ENCODE results near the gene LAMB3.

Gene LAMB3

GRCh38 chr1:209580577-209580976, 71.6 kb downstream of the LAMB3 start:
- TF ChIP-seq, protein P1, sequence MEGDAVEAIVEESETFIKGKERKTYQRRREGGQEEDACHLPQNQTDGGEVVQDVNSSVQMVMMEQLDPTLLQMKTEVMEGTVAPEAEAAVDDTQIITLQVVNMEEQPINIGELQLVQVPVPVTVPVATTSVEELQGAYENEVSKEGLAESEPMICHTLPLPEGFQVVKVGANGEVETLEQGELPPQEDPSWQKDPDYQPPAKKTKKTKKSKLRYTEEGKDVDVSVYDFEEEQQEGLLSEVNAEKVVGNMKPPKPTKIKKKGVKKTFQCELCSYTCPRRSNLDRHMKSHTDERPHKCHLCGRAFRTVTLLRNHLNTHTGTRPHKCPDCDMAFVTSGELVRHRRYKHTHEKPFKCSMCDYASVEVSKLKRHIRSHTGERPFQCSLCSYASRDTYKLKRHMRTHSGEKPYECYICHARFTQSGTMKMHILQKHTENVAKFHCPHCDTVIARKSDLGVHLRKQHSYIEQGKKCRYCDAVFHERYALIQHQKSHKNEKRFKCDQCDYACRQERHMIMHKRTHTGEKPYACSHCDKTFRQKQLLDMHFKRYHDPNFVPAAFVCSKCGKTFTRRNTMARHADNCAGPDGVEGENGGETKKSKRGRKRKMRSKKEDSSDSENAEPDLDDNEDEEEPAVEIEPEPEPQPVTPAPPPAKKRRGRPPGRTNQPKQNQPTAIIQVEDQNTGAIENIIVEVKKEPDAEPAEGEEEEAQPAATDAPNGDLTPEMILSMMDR (IDR thresholded peaks at IDR 0.05; ENCODE audit: insufficient read depth, low read depth, low read length, missing control alignments) = no peak
- DNase-seq (ENCODE audit: low read depth) = no peak
- no peak overlapping the region for H3K4me3 ChIP-seq (ENCODE audit: low read length)

- H3K4me3 ChIP-seq (ENCODE audit: low read length) = no peak overlapping the region
- no peak for DNase-seq (ENCODE audit: low read depth)
- TF ChIP-seq, protein P1 (IDR thresholded peaks at IDR 0.05; ENCODE audit: insufficient read depth, low read depth, low read length, missing control alignments) = no peak
Measured at GRCh38 chr1:209577346-209577745, 74.9 kb downstream of the LAMB3 start.

GRCh38 chr1:209576392-209577197, 75.6 kb downstream of the LAMB3 start:
- DNase-seq (ENCODE audit: low read depth) = peak; percentile 81
- no peak overlapping the region for H3K4me3 ChIP-seq (ENCODE audit: low read length)
- TF ChIP-seq, protein P1 (IDR thresholded peaks at IDR 0.05; ENCODE audit: insufficient read depth, low read depth, low read length, missing control alignments) = peak; percentile 98

- no peak overlapping the region for H3K4me3 ChIP-seq (ENCODE audit: low read length)
- DNase-seq (ENCODE audit: low read depth) = no peak
- TF ChIP-seq, protein P1 (IDR thresholded peaks at IDR 0.05; ENCODE audit: insufficient read depth, low read depth, low read length, missing control alignments) = no peak
Measured at GRCh38 chr1:209570743-209571142, 81.5 kb downstream of the LAMB3 start.

- DNase-seq (ENCODE audit: low read depth) = peak; percentile 90
- TF ChIP-seq, protein P1 (IDR thresholded peaks at IDR 0.05; ENCODE audit: insufficient read depth, low read depth, low read length, missing control alignments) = peak; percentile 95
- H3K4me3 ChIP-seq (ENCODE audit: low read length) = no peak overlapping the region
Measured at GRCh38 chr1:209569455-209570207, 82.6 kb downstream of the LAMB3 start.

GRCh38 chr1:209567698-209568175, 84.5 kb downstream of the LAMB3 start:
- peak overlapping the region; percentile 38 for H3K4me3 ChIP-seq (ENCODE audit: low read length)
- DNase-seq (ENCODE audit: low read depth) = peak; percentile 92

More at GRCh38 chr1:209567698-209568175, 84.5 kb downstream of the LAMB3 start:
- TF ChIP-seq, protein P1 (IDR thresholded peaks at IDR 0.05; ENCODE audit: insufficient read depth, low read depth, low read length, missing control alignments) = no peak
